Endothelial cell of umbilical vein (primary cell): ENCODE results near the gene CHRNA7. TPM values are rescaled to one million over a fixed set of nuclear protein-coding genes. Genes with fewer than 3 reads are reported as not detected.

Experiments
- BruUV-seq: library from RNA; stranded (reverse); fragments of 400-500 nt; replicated peaks from 2 replicates; lab custom pipeline; 2021; lab: Mats Ljungman, UMichigan
- CTCF ChIA-PET: fragments of 300-600, 350-600 bp; sonication (Branson Sonifier 250); formaldehyde crosslinking; loops from one replicate; lab custom pipeline; 2021; ENCODE audit warnings: antibody characterized with exemption, inconsistent platforms; lab: Charles Lee
- POLR2A ChIA-PET: fragments of 300-600, 350-600 bp; sonication (Branson Sonifier 250); formaldehyde crosslinking; loops from one replicate; lab custom pipeline; 2021; ENCODE audit warnings: antibody characterized with exemption, inconsistent platforms; lab: Charles Lee
- DNase-seq: peaks from one replicate; pipeline ENCODE4 v3.0.0-alpha.2; 2011; ENCODE audit warnings: low read depth, low spot score
- FAIRE-seq: peaks from 2 replicates; lab custom pipeline; 2011; peaks lifted over from hg19 to GRCh38; lab: Jason Lieb, UNC
- H2AFZ ChIP-seq: 2 replicates; pipeline ENCODE4 v1.6.0; 2012; ENCODE audit warnings: low read depth, low read length, control low read depth, inconsistent platforms
- H3K27ac ChIP-seq: 2 replicates; pipeline ENCODE4 v1.5.1; 2011; ENCODE audit warnings: low read depth, mild to moderate bottlenecking, control low read depth, low read length, moderate library complexity; ENCODE audit not compliant: insufficient read depth
- H3K27me3 ChIP-seq, 2 experiments: 2 replicates each; pipeline versions ENCODE4 v1.6.0 to v1.6.1; 2011; ENCODE audit warnings: low read length in 2 of 2, mixed read lengths in 1 of 2; ENCODE audit not compliant: control insufficient read depth in 2 of 2, insufficient read depth in 2 of 2
- H3K36me3 ChIP-seq, 2 experiments: 2 replicates in 1 of 2; 3 replicates in 1 of 2; pipeline ENCODE4 v1.5.1; 2011; ENCODE audit warnings: low read length in 2 of 2, mild to moderate bottlenecking in 1 of 2, moderate library complexity in 1 of 2; ENCODE audit not compliant: control insufficient read depth in 2 of 2, insufficient read depth in 2 of 2; ENCODE audit errors: extremely low read depth in 1 of 2
- H3K4me1 ChIP-seq: 3 replicates; pipeline ENCODE4 v1.5.1; 2011; ENCODE audit warnings: mild to moderate bottlenecking, low read length; ENCODE audit not compliant: control insufficient read depth, insufficient read depth; ENCODE audit errors: extremely low read depth
- H3K4me2 ChIP-seq: 2 replicates; pipeline ENCODE4 v1.6.1; 2011; ENCODE audit warnings: low read length, control low read depth, mixed read lengths; ENCODE audit not compliant: insufficient read depth
- H3K4me3 ChIP-seq, 3 experiments: fragments of 200-600 bp in 1 of 3; sonication (generic), shearing (Covaris generic) in 1 of 3; replicated peaks in 1 of 3; 2 replicates each; pipeline ENCODE4 v1.5.1; 2011 to 2016; ENCODE audit warnings: control low read depth in 3 of 3, low read length in 3 of 3, mild to moderate bottlenecking in 2 of 3, inconsistent platforms in 1 of 3, low read depth in 1 of 3, moderate library complexity in 1 of 3; ENCODE audit not compliant: insufficient read depth in 1 of 3
- H3K79me2 ChIP-seq: 2 replicates; pipeline ENCODE4 v1.6.0; 2012; ENCODE audit warnings: low read length, inconsistent platforms; ENCODE audit not compliant: control insufficient read depth, insufficient read depth
- H3K9ac ChIP-seq: replicated peaks from 2 replicates; pipeline ENCODE3; 2011; ENCODE audit warnings: low read length, control low read depth; ENCODE audit not compliant: insufficient read depth; ENCODE audit errors: extremely low read depth
- H3K9me1 ChIP-seq: replicated peaks from 3 replicates; pipeline ENCODE4 v1.6.0; 2011; ENCODE audit warnings: mild to moderate bottlenecking, low read length; ENCODE audit not compliant: control insufficient read depth, insufficient read depth; ENCODE audit errors: extremely low read depth
- H3K9me3 ChIP-seq: replicated peaks from 2 replicates; pipeline ENCODE4 v1.5.1; 2012; ENCODE audit warnings: low read length, inconsistent platforms; ENCODE audit not compliant: control insufficient read depth, insufficient read depth
- H4K20me1 ChIP-seq: replicated peaks from 2 replicates; pipeline ENCODE3; 2011; ENCODE audit warnings: mild to moderate bottlenecking, low read length; ENCODE audit not compliant: control insufficient read depth, insufficient read depth; ENCODE audit errors: extremely low read depth
- EZH2 ChIP-seq: IDR thresholded peaks from 2 replicates; pipeline ENCODE4 v1.6.1; 2012; ENCODE audit warnings: borderline replicate concordance, low read depth, mild to moderate bottlenecking, moderate library complexity, low read length, inconsistent platforms; ENCODE audit not compliant: severe bottlenecking
- FOS ChIP-seq: IDR thresholded peaks from 2 replicates; pipeline ENCODE4 v1.6.1; 2011; ENCODE audit warnings: mild to moderate bottlenecking, low read length, moderate library complexity, borderline replicate concordance; ENCODE audit not compliant: insufficient read depth
- GATA2 ChIP-seq: IDR thresholded peaks from 2 replicates; pipeline ENCODE4 v1.7.0; 2011; ENCODE audit warnings: low read depth, mild to moderate bottlenecking, moderate library complexity, mixed read lengths, low read length; ENCODE audit not compliant: insufficient read length, insufficient read depth
- JUN ChIP-seq: IDR thresholded peaks from 2 replicates; pipeline ENCODE4 v1.6.1; 2011; ENCODE audit warnings: borderline replicate concordance, low read depth; ENCODE audit not compliant: insufficient read length, insufficient read depth
- MYC ChIP-seq: IDR thresholded peaks from one replicate; pipeline ENCODE4 v1.6.1; 2011; ENCODE audit warnings: mild to moderate bottlenecking, low read depth, low read length
- POLR2A ChIP-seq: IDR thresholded peaks from 2 replicates; pipeline ENCODE4 v1.6.1; 2012; ENCODE audit warnings: low read depth, mild to moderate bottlenecking, control low read depth, low read length
- POLR2AphosphoS5 ChIP-seq: IDR thresholded peaks from 2 replicates; pipeline ENCODE4 v1.6.1; 2012; ENCODE audit warnings: low read depth, mild to moderate bottlenecking, control low read depth, low read length, moderate library complexity; ENCODE audit not compliant: insufficient read depth
- dilution Hi-C: fragments of 300-500 bp; cut with MboI; formaldehyde crosslinking; loops from one replicate; pipeline ENCODE4 v1.15.0; 2019; ENCODE audit warnings: low sequenced_read_pairs; ENCODE audit not compliant: extremely low pct_ligation_motif_present
- intact Hi-C: fragments of 100-400 bp; cut with micrococcal nuclease; formaldehyde crosslinking; loops from one replicate; pipeline ENCODE4 v1.10.0; 2022
- polyA plus RNA-seq, 4 experiments: library from polyadenylated mRNA; depleted of rRNA in 3 of 4; stranded (reverse) in 3 of 4; unstranded in 1 of 4; fragments of >200 nt; gene quantifications; 2 replicates each; pipeline versions ENCODE4 v1.2.1 to v1.2.3, GENCODE V29; 2011 to 2012; ENCODE audit warnings: missing spikeins in 1 of 4
- total RNA-seq: library from RNA; stranded (reverse); gene quantifications from 2 replicates; pipeline ENCODE4 v1.2.3, GENCODE V29; 2021
- TF ChIP-seq, protein P1 (sequence below): IDR thresholded peaks from 2 replicates; pipeline ENCODE4 v1.6.1; 2011; ENCODE audit not compliant: insufficient read depth, insufficient read length
- TF ChIP-seq, protein P2 (sequence below), 2 donors: IDR thresholded peaks; 1 replicate in 1 of 2; 2 replicates in 1 of 2; pipeline ENCODE4 v1.5.1; 2011; ENCODE audit warnings: low read length in 2 of 2, mild to moderate bottlenecking in 2 of 2, moderate library complexity in 2 of 2, control low read depth in 1 of 2, inconsistent platforms in 1 of 2, low read depth in 1 of 2; ENCODE audit not compliant: insufficient read depth in 1 of 2; ENCODE audit errors: extremely low read depth in 1 of 2

CHRNA7 gene
- total and polyA plus RNA-seq, 2 donors (not counting 3 experiments of a cell fraction or from before 2014, with no cell fraction given) = 0.70 to 2.6 TPM

DNA sequence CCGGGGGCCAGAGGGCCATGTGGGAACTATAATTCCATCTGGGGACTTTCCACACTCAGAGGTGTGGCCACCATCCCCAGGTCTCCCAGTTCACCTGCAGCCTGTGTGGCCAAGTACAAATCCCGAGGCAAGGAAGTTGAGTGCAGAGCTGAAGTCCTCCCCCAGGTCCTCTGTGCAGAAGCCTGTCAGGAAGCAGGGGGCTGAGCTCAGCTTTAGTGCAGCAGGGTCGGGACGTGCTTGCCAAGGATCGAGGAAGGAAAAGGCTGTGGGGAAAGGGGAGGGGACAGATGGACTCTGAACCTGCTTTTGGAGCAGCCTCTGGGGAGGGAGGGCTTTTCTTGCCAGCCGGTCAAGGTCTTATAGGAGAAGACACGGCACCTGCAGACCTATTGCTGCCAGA is 67.7 kb downstream of the CHRNA7 start:
- Histone ChIP-seq H2AFZ (no peak overlapping the region), H3K9ac (no peak overlapping the region), H3K9me1 (no peaks in the 10 kb centered on the region), H3K36me3 (no peaks in the 10 kb centered on the region), H3K4me2 (no peak overlapping the region), H3K9me3 (no peaks in the 10 kb centered on the region), H3K27me3 (no peaks in the 10 kb centered on the region), H3K27ac (no peak overlapping the region), H3K4me1 (no peaks in the 10 kb centered on the region), H3K4me3 (no peak overlapping the region), H4K20me1 (no peaks in the 10 kb centered on the region), H3K79me2 (no peaks in the 10 kb centered on the region)
- intact Hi-C loops (no loop called here), dilution Hi-C loops (no loop called here)
- FAIRE-seq (no peak), DNase-seq (no peak)
- BruUV-seq = no TSS peak
- POLR2A ChIA-PET = no interaction called here
- CTCF ChIA-PET = no interaction called here
- TF ChIP-seq EZH2 = no peak
- TF ChIP-seq GATA2 = no peak
- no peak for TF ChIP-seq POLR2A
- TF ChIP-seq, protein P1, sequence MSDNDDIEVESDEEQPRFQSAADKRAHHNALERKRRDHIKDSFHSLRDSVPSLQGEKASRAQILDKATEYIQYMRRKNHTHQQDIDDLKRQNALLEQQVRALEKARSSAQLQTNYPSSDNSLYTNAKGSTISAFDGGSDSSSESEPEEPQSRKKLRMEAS = no peak
- TF ChIP-seq FOS = no peak
- no peak for TF ChIP-seq POLR2AphosphoS5
- TF ChIP-seq JUN = no peak
- no peak for TF ChIP-seq MYC
- TF ChIP-seq, protein P2, sequence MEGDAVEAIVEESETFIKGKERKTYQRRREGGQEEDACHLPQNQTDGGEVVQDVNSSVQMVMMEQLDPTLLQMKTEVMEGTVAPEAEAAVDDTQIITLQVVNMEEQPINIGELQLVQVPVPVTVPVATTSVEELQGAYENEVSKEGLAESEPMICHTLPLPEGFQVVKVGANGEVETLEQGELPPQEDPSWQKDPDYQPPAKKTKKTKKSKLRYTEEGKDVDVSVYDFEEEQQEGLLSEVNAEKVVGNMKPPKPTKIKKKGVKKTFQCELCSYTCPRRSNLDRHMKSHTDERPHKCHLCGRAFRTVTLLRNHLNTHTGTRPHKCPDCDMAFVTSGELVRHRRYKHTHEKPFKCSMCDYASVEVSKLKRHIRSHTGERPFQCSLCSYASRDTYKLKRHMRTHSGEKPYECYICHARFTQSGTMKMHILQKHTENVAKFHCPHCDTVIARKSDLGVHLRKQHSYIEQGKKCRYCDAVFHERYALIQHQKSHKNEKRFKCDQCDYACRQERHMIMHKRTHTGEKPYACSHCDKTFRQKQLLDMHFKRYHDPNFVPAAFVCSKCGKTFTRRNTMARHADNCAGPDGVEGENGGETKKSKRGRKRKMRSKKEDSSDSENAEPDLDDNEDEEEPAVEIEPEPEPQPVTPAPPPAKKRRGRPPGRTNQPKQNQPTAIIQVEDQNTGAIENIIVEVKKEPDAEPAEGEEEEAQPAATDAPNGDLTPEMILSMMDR (IDR thresholded peaks at IDR 0.05; ENCODE audit: extremely low read depth in 1 of 2, insufficient read depth in 1 of 2, low read depth in 1 of 2, low read length in 2 of 2) = no peak
